Neuronal stem cell (in vitro differentiated cells): ENCODE data around the gene DTX4.

Experiments
- DNase-seq: peaks from one replicate; pipeline ENCODE4 v3.0.0-alpha.2; 2013; ENCODE audit warnings: low spot score
- H2AFZ ChIP-seq: one replicate; pipeline ENCODE4 v1.6.1; 2013; ENCODE audit warnings: mild to moderate bottlenecking, low read length, inconsistent platforms
- H2AK5ac ChIP-seq: 2 replicates; pipeline ENCODE4 v1.6.1; 2013; ENCODE audit warnings: low read depth, mild to moderate bottlenecking, inconsistent platforms, low read length, moderate library complexity, mixed read lengths
- H2BK120ac ChIP-seq: 2 replicates; pipeline ENCODE4 v1.6.1; 2013; ENCODE audit warnings: low read depth, mild to moderate bottlenecking, inconsistent platforms, low read length, moderate library complexity, mixed read lengths
- H2BK12ac ChIP-seq: one replicate; pipeline ENCODE4 v1.6.1; 2013; ENCODE audit warnings: low read length, inconsistent platforms
- H2BK15ac ChIP-seq: 2 replicates; pipeline ENCODE4 v1.6.1; 2013; ENCODE audit warnings: mild to moderate bottlenecking, low read length, inconsistent platforms, mixed read lengths
- H2BK5ac ChIP-seq: one replicate; pipeline ENCODE4 v1.6.1; 2013; ENCODE audit warnings: inconsistent platforms, mild to moderate bottlenecking, low read length, moderate library complexity
- H3K14ac ChIP-seq: one replicate; pipeline ENCODE4 v1.6.1; 2013; ENCODE audit warnings: low read length, inconsistent platforms
- H3K18ac ChIP-seq: 2 replicates; pipeline ENCODE4 v1.6.1; 2013; ENCODE audit warnings: low read length, inconsistent platforms
- H3K23ac ChIP-seq: 2 replicates; pipeline ENCODE4 v1.6.1; 2013; ENCODE audit warnings: low read depth, mild to moderate bottlenecking, mixed read lengths, low read length, inconsistent platforms; ENCODE audit not compliant: poor library complexity
- H3K27ac ChIP-seq: replicated peaks from 3 replicates; pipeline ENCODE4 v1.5.1; 2013; ENCODE audit warnings: low read length, inconsistent platforms
- H3K27me3 ChIP-seq, 3 experiments: 2 replicates each; pipeline ENCODE4 v1.6.1; 2013; ENCODE audit warnings: low read length in 3 of 3, mild to moderate bottlenecking in 2 of 3, inconsistent platforms in 1 of 3, low read depth in 1 of 3, mixed read lengths in 1 of 3, moderate library complexity in 1 of 3; ENCODE audit not compliant: control insufficient read depth in 3 of 3, insufficient read depth in 3 of 3
- H3K36me3 ChIP-seq, 2 donors: replicated peaks in 1 of 2; 2 replicates each; pipeline ENCODE4 v1.6.1; 2013; ENCODE audit warnings: low read length in 2 of 2; ENCODE audit not compliant: control insufficient read depth in 2 of 2, insufficient read depth in 2 of 2
- H3K4ac ChIP-seq: 2 replicates; pipeline ENCODE4 v1.6.1; 2013; ENCODE audit warnings: inconsistent platforms, mild to moderate bottlenecking, low read length, moderate library complexity
- H3K4me1 ChIP-seq, 2 donors: 1 replicate in 1 of 2; 2 replicates in 1 of 2; pipeline ENCODE4 v1.6.1; 2013; ENCODE audit warnings: low read length in 2 of 2, low read depth in 1 of 2; ENCODE audit not compliant: control insufficient read depth in 2 of 2, insufficient read depth in 1 of 2
- H3K4me2 ChIP-seq: one replicate; pipeline ENCODE4 v1.6.1; 2013; ENCODE audit warnings: mild to moderate bottlenecking, low read length, inconsistent platforms; ENCODE audit not compliant: insufficient read depth, poor library complexity, severe bottlenecking
- H3K4me3 ChIP-seq, 2 donors: 2 replicates each; pipeline ENCODE4 v1.5.1; 2013; ENCODE audit warnings: low read length in 2 of 2, mild to moderate bottlenecking in 2 of 2, inconsistent platforms in 1 of 2, moderate library complexity in 1 of 2
- H3K79me1 ChIP-seq: one replicate; pipeline ENCODE4 v1.6.1; 2013; ENCODE audit warnings: low read depth, mild to moderate bottlenecking, inconsistent platforms, low read length, moderate library complexity
- H3K9ac ChIP-seq: one replicate; pipeline ENCODE4 v1.6.1; 2013; ENCODE audit warnings: mild to moderate bottlenecking, low read depth, low read length, inconsistent platforms; ENCODE audit not compliant: poor library complexity
- H3K9me3 ChIP-seq, 2 donors: replicated peaks in 1 of 2; 2 replicates each; pipeline versions ENCODE3 to v1.6.1; 2013; ENCODE audit warnings: low read length in 2 of 2, mild to moderate bottlenecking in 2 of 2, inconsistent platforms in 1 of 2, low read depth in 1 of 2, mixed read lengths in 1 of 2, moderate library complexity in 1 of 2; ENCODE audit not compliant: control insufficient read depth in 2 of 2, insufficient read depth in 1 of 2
- H4K8ac ChIP-seq: one replicate; pipeline ENCODE4 v1.6.1; 2013; ENCODE audit warnings: low read depth, mild to moderate bottlenecking, inconsistent platforms, low read length, moderate library complexity
- H4K91ac ChIP-seq: one replicate; pipeline ENCODE4 v1.6.1; 2013; ENCODE audit warnings: low read length, low read depth, mild to moderate bottlenecking, inconsistent platforms; ENCODE audit not compliant: poor library complexity
- WGBS, 2 donors: extraction: QIAGEN DNeasy Blood & Tissue Kit; methylation state at CpG; one replicate each; pipeline ENCODE4 v1.1.7; 2013; ENCODE audit warnings: missing lambda C conversion rate in 2 of 2, mixed read lengths in 1 of 2; ENCODE audit not compliant: insufficient read length in 2 of 2, insufficient replicate concordance in 1 of 2; ENCODE audit errors: extremely low coverage in 2 of 2; 5-methylcytosine and 5-hydroxymethylcytosine counted together

The DTX4 gene

GRCh38 chr11:59196777-59197176 lies 24.8 kb downstream of the DTX4 start:
- Histone ChIP-seq H3K27me3 (no peaks in the 10 kb centered on the region), H3K23ac (no peak overlapping the region), H3K9me3 (peaks cover 8 to 20% of the 10 kb centered on the region in 2 donors), H3K18ac (no peak overlapping the region), H3K14ac (no peak overlapping the region), H3K79me1 (no peaks in the 10 kb centered on the region), H3K36me3 (peaks cover 66 to 100% of the 10 kb centered on the region in 2 donors), H3K4ac (no peak overlapping the region), H2AK5ac (no peak overlapping the region), H2AFZ (no peak overlapping the region), H2BK15ac (no peak overlapping the region), H3K27ac (no peak overlapping the region), H3K4me2 (no peak overlapping the region), H4K91ac (no peak overlapping the region), H3K4me3 (no peak overlapping the region), H2BK12ac (no peak overlapping the region), H3K4me1 (peaks cover 0 to 14% of the 10 kb centered on the region in 2 donors), H2BK5ac (no peak overlapping the region), H4K8ac (no peak overlapping the region), H2BK120ac (no peak overlapping the region), H3K9ac (no peak overlapping the region)
- WGBS, 2 donors = no CpG with 5 or more reads among the region's 2 CpGs
- no peak for DNase-seq

- peaks cover 0 to 14% of the 10 kb centered on the region in 2 donors for H3K4me1 ChIP-seq
- no peak overlapping the region for H2BK12ac ChIP-seq
- H2AFZ ChIP-seq = no peak overlapping the region
- H4K8ac ChIP-seq = no peak overlapping the region
- no peak overlapping the region for H3K9ac ChIP-seq
- H3K36me3 ChIP-seq = peaks cover 59 to 100% of the 10 kb centered on the region in 2 donors
- H3K79me1 ChIP-seq = no peaks in the 10 kb centered on the region
- H3K18ac ChIP-seq = peak overlapping the region; percentile 67
- peak overlapping the region; percentile 65 for H3K27ac ChIP-seq
- H3K4ac ChIP-seq = no peak overlapping the region
- peak overlapping the region; percentile 25 for H3K14ac ChIP-seq
- H3K23ac ChIP-seq = no peak overlapping the region
- no peak overlapping the region for H2BK15ac ChIP-seq
- no peak overlapping the region for H3K4me3 ChIP-seq
- H2BK120ac ChIP-seq = no peak overlapping the region
- WGBS, 2 donors = no CpG with 5 or more reads among the region's 9 CpGs
- peaks cover 8 to 20% of the 10 kb centered on the region in 2 donors for H3K9me3 ChIP-seq
- H4K91ac ChIP-seq = no peak overlapping the region
- peak overlapping the region; percentile 2 for H2BK5ac ChIP-seq
- DNase-seq = no peak
- H2AK5ac ChIP-seq = no peak overlapping the region
- H3K4me2 ChIP-seq = no peak overlapping the region
- H3K27me3 ChIP-seq = no peaks in the 10 kb centered on the region
These were observed 26.1 kb downstream of the DTX4 start for GRCh38 chr11:59197991-59198390.

- Histone ChIP-seq H3K4me2 (no peak overlapping the region), H3K36me3 (peaks cover 58 to 100% of the 10 kb centered on the region in 2 donors), H3K79me1 (no peaks in the 10 kb centered on the region), H3K4me1 (peaks cover 0 to 14% of the 10 kb centered on the region in 2 donors), H3K18ac (no peak overlapping the region), H3K9ac (no peak overlapping the region), H3K14ac (no peak overlapping the region), H2AFZ (no peak overlapping the region), H2BK15ac (no peak overlapping the region), H3K4ac (no peak overlapping the region), H3K9me3 (peaks cover 8 to 20% of the 10 kb centered on the region in 2 donors), H3K4me3 (no peak overlapping the region), H4K91ac (no peak overlapping the region), H3K23ac (no peak overlapping the region), H2BK5ac (no peak overlapping the region), H3K27ac (peak overlapping the region; percentile 65), H2BK120ac (no peak overlapping the region), H2AK5ac (no peak overlapping the region), H3K27me3 (no peaks in the 10 kb centered on the region), H2BK12ac (no peak overlapping the region), H4K8ac (no peak overlapping the region)
- no CpG with 5 or more reads among the region's 2 CpGs for WGBS, 2 donors
- no peak for DNase-seq
These were observed 26.8 kb downstream of the DTX4 start for GRCh38 chr11:59198726-59199125.

- Histone ChIP-seq H3K27me3 (no peaks in the 10 kb centered on the region), H3K14ac (no peak overlapping the region), H3K23ac (no peak overlapping the region), H2BK5ac (no peak overlapping the region), H3K79me1 (peaks cover 4% of the 10 kb centered on the region), H2AFZ (no peak overlapping the region), H3K4me2 (no peak overlapping the region), H2BK15ac (no peak overlapping the region), H3K18ac (no peak overlapping the region), H4K8ac (no peak overlapping the region), H3K9me3 (peaks cover 5 to 20% of the 10 kb centered on the region in 2 donors), H4K91ac (no peak overlapping the region), H2BK12ac (no peak overlapping the region), H3K9ac (no peak overlapping the region), H3K27ac (peak overlapping the region; percentile 65), H3K4me1 (peaks cover 0 to 14% of the 10 kb centered on the region in 2 donors), H3K4ac (no peak overlapping the region), H3K36me3 (peaks cover 62 to 100% of the 10 kb centered on the region in 2 donors), H2BK120ac (no peak overlapping the region), H2AK5ac (no peak overlapping the region), H3K4me3 (no peak overlapping the region)
- DNase-seq = no peak
- no CpG with 5 or more reads among the region's 14 CpGs for WGBS, 2 donors
These were observed 27.9 kb downstream of the DTX4 start for GRCh38 chr11:59199546-59200422.
